Activated CD4-positive, alpha-beta T cell treated with anti-CD3 and anti-CD28 coated beads for 36 hours (primary cell): ENCODE data around the gene COA8. TPM values are rescaled to one million over a fixed set of nuclear protein-coding genes. Genes with fewer than 3 reads are reported as not detected.
"Not testable (repeated sequence)": the region's sequence is repeated elsewhere in the genome, so short reads cannot be mapped to it uniquely, and the experiment has no call there.

Experiments used
- ATAC-seq: fragments of 200-7000 bp; cut with Tn5 transposase; one replicate; pipeline ENCODE4 v1.10.0; 2021; ENCODE audit warnings: mild to moderate bottlenecking, moderate library complexity
- CTCF ChIA-PET: fragments of 350-600 bp; sonication (Branson Sonifier 250); formaldehyde crosslinking; loops from one replicate; lab custom pipeline; 2021; ENCODE audit warnings: antibody characterized with exemption; lab: Charles Lee
- POLR2A ChIA-PET: fragments of 350-600 bp; sonication (Branson Sonifier 250); formaldehyde crosslinking; loops from one replicate; lab custom pipeline; 2021; ENCODE audit warnings: antibody characterized with exemption, inconsistent platforms; lab: Charles Lee
- DNase-seq: peaks from one replicate; pipeline ENCODE4 v3.0.0-alpha.2; 2020
- H3K27ac Mint-ChIP-seq: one replicate; pipeline ENCODE4 v1.8.0; 2021; ENCODE audit warnings: mixed read lengths
- H3K27me3 Mint-ChIP-seq: one replicate; pipeline ENCODE4 v1.8.0; 2021; ENCODE audit warnings: mixed read lengths
- H3K36me3 Mint-ChIP-seq: one replicate; pipeline ENCODE4 v1.8.0; 2021; ENCODE audit warnings: low read depth, mixed read lengths
- H3K4me1 Mint-ChIP-seq: one replicate; pipeline ENCODE4 v1.8.0; 2021; ENCODE audit warnings: mixed read lengths
- H3K4me3 Mint-ChIP-seq: one replicate; pipeline ENCODE4 v1.8.0; 2021; ENCODE audit warnings: mild to moderate bottlenecking, moderate library complexity, mixed read lengths
- H3K9me3 Mint-ChIP-seq: one replicate; pipeline ENCODE4 v1.8.0; 2021; ENCODE audit warnings: low read depth, mixed read lengths
- intact Hi-C, 2 experiments: fragments of 100-400 bp; cut with DNase I in 1 of 2; cut with micrococcal nuclease in 1 of 2; formaldehyde crosslinking; loops; one replicate each; pipeline versions ENCODE4 v1.14.2 to v1.15.1; 2022 to 2024; cut with DNase I, micrococcal nuclease
- total RNA-seq, 2 experiments: library from RNA; stranded (reverse); gene quantifications; one replicate each; pipeline ENCODE4 v1.2.3, GENCODE V29; 2021

Gene COA8
- total RNA-seq, 2 experiments from 2014 or later: 39.6 to 41.7 TPM

- POLR2A ChIA-PET: interaction anchor here (1.0 kb wide), 1 partner anchor 8 kb away, joined by 3 read pairs; the partner anchor contains the start of gene TRMT61A
- no peaks in the 10 kb centered on the region for H3K9me3 Mint-ChIP-seq
- intact Hi-C loops: loop anchor here in 1 of 2 experiments (1.0 to 10.0 kb wide), 3 partner anchors 194 to 446 kb away; partner anchors contain the start of genes XRCC3 and ZFYVE21
- CTCF ChIA-PET: interaction anchor here (0.6 to 1.1 kb wide), 6 partner anchors 8 to 416 kb away, joined by 3 to 6 read pairs (median 3); partner anchors contain the start of gene TRMT61A
- DNase-seq: peak; percentile 74
- H3K4me1 Mint-ChIP-seq: peaks cover 10% of the 10 kb centered on the region
- no peak overlapping the region for H3K27ac Mint-ChIP-seq
- peak overlapping the region; percentile 39 for H3K4me3 Mint-ChIP-seq
- H3K36me3 Mint-ChIP-seq: no peaks in the 10 kb centered on the region
- ATAC-seq: peak; percentile 45
- H3K27me3 Mint-ChIP-seq: peaks cover 12% of the 10 kb centered on the region
Measured at GRCh38 chr14:103520657-103521437, 41.9 kb upstream of the COA8 start.

GRCh38 chr14:103521438-103521950 is 41.3 kb upstream of the COA8 start:
- peaks cover 10% of the 10 kb centered on the region for H3K4me1 Mint-ChIP-seq
- H3K27ac Mint-ChIP-seq: no peak overlapping the region
- ChIA-PET POLR2A (interaction anchor here (0.6 to 1.0 kb wide), 2 partner anchors 8 to 41 kb away, joined by 3 to 5 read pairs; partner anchors contain the start of genes BAG5 and TRMT61A), CTCF (interaction anchor here (1.0 to 1.1 kb wide), 4 partner anchors 7 to 21 kb away, joined by 3 to 6 read pairs (median 4); partner anchors contain the start of gene TRMT61A)
- peak; percentile 8 for ATAC-seq
- peak; percentile 35 for DNase-seq
- intact Hi-C loops: loop anchor here in 1 of 2 experiments (1.0 to 10.0 kb wide), 3 partner anchors 194 to 447 kb away; partner anchors contain the start of genes XRCC3 and ZFYVE21
- no peaks in the 10 kb centered on the region for H3K9me3 Mint-ChIP-seq
- no peaks in the 10 kb centered on the region for H3K36me3 Mint-ChIP-seq
- peaks cover 12% of the 10 kb centered on the region for H3K27me3 Mint-ChIP-seq
- H3K4me3 Mint-ChIP-seq: peak overlapping the region; percentile 39

DNA sequence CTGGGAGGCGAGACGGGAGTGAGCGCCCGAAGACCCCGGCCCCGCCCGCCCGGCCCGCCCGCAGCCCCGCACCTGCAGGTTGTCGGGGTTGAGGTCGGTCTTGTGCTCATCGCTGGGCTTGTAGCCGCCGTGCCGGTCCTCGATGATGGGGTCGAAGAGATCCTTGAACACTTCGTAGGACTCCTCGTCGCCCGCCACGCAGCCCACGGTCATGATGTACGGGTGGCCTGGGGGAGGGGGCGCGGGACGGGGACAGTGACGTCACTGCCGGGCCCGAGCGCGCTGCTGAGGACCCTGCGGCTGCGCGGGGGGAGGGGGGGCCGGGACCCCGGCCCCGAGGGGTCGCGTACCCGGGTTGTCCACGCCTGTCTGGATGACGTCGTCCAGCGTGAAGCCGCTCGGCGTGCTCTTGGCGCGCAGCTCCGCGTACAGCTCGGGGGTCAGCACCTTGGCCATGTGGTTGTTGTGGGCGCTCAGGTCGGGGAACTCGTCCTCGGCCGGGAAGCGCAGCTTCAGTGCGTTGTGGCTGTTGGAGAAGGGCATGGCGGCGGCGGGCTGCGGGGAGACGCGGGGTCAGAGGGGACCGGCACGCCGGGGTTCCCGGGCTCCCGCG is 40.7 kb upstream of the COA8 start:
- Mint-ChIP-seq H3K27ac (no peak overlapping the region), H3K36me3 (no peaks in the 10 kb centered on the region), H3K9me3 (no peaks in the 10 kb centered on the region), H3K27me3 (peaks cover 12% of the 10 kb centered on the region), H3K4me3 (peak overlapping the region; percentile 39), H3K4me1 (peaks cover 10% of the 10 kb centered on the region)
- DNase-seq (peak; percentile 42), ATAC-seq (peak; percentile 11)
- ChIA-PET POLR2A (interaction anchor here (0.6 kb wide), 1 partner anchor 40 kb away, joined by 5 read pairs; the partner anchor contains the start of gene BAG5), CTCF (interaction anchor here (0.6 to 1.1 kb wide), 2 partner anchors 18 to 773 kb away, joined by 3 read pairs; no protein-coding TSS in a partner anchor)
- intact Hi-C loops: loop anchor here in 1 of 2 experiments (1.0 to 10.0 kb wide), 3 partner anchors 193 to 447 kb away; partner anchors contain the start of genes XRCC3 and ZFYVE21

DNA sequence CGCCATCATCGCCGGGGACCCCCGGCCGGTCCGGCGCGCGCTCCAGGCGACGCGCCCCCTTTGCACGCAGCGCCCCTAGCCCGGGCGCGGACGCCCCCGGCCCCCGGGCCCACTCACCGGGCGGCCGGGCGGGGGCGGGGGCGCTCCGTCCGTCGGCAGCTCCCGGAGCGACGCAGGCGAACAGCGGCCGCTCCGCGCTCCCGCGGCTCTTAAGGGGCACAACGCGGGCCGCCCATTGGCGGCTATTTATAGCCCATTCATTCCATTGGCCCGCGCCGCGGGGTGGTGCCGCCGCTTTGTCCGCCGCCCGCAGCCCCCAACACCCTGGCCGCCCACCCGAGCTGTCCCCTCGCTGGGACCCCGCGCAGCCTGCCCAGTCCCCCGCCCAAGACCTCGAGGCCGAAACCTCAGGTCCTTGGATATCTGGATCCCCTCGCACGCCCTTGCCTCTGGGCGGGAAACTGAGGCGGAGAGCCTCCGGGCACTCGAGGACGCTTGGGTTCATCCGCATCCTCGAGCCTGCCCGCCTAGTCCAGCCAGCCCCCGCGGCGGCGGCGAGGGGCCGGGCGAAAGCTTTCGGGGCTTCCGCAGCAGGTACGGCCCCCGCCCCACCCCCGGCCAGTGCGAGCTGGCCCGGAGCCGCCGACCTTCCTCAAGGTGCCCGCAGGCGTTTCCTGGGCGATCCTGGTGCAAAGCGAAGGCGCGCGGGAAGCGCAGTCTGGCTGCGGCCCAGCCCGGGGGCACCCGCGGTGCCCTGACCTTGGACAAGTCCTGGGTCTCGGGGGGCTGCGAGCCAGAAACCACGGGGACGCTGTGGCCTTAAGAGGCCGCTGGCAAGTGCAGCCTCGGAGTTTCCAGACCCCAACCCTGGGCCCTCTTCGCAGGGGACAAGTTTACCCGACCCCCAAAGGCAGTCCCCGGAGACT is 39.8 kb upstream of the COA8 start, which contains the start of gene CKB:
Gene CKB, minus strand, starts transcription at position 182 of the 926 bp plus-strand sequence. CDS start 337 bp downstream, outside the sequence.
- ATAC-seq (no peak), DNase-seq (peak; percentile 51)
- Mint-ChIP-seq H3K27ac (no peak within 1 kb of the TSS), H3K4me1 (peaks cover 17% of the 10 kb centered on the region), H3K4me3 (peak within 1 kb of the TSS; percentile 39), H3K9me3 (no peaks in the 10 kb centered on the region), H3K27me3 (peaks cover 12% of the 10 kb centered on the region), H3K36me3 (no peaks in the 10 kb centered on the region)
- POLR2A ChIA-PET: interaction anchor here (1.0 kb wide), 2 partner anchors 10 to 11 kb away, joined by 3 read pairs; no protein-coding TSS in a partner anchor
- CTCF ChIA-PET: interaction anchor here (0.6 kb wide), 1 partner anchor 772 kb away, joined by 3 read pairs; no protein-coding TSS in a partner anchor
- intact Hi-C loops: loop anchor here in 1 of 2 experiments (10.0 kb wide), 1 partner anchor 448 kb away; no protein-coding TSS in a partner anchor

GRCh38 chr14:103523575-103523954 is 39.2 kb upstream of the COA8 start:
- Mint-ChIP-seq H3K4me1 (peaks cover 22% of the 10 kb centered on the region), H3K9me3 (no peaks in the 10 kb centered on the region), H3K27me3 (peaks cover 12% of the 10 kb centered on the region), H3K4me3 (peak overlapping the region; percentile 3), H3K27ac (no peak overlapping the region), H3K36me3 (no peaks in the 10 kb centered on the region)
- DNase-seq (no peak), ATAC-seq (no peak)
- CTCF ChIA-PET: no interaction called here
- intact Hi-C loops: loop anchor here in 1 of 2 experiments (10.0 kb wide), 1 partner anchor 449 kb away; no protein-coding TSS in a partner anchor
- POLR2A ChIA-PET: interaction anchor here (1.0 kb wide), 2 partner anchors 10 to 11 kb away, joined by 3 read pairs; no protein-coding TSS in a partner anchor

GRCh38 chr14:103524002-103524935 is 38.5 kb upstream of the COA8 start:
- Mint-ChIP-seq H3K27ac (no peak overlapping the region), H3K4me1 (peaks cover 18% of the 10 kb centered on the region), H3K4me3 (peak overlapping the region; percentile 3), H3K27me3 (peaks cover 11% of the 10 kb centered on the region), H3K9me3 (no peaks in the 10 kb centered on the region), H3K36me3 (no peaks in the 10 kb centered on the region)
- ChIA-PET CTCF (no interaction called here), POLR2A (interaction anchor here (1.0 kb wide), 2 partner anchors 9 to 10 kb away, joined by 3 read pairs; no protein-coding TSS in a partner anchor)
- ATAC-seq (no peak), DNase-seq (no peak)
- intact Hi-C loops: loop anchor here in 1 of 2 experiments (10.0 kb wide), 1 partner anchor 449 kb away; no protein-coding TSS in a partner anchor

DNA sequence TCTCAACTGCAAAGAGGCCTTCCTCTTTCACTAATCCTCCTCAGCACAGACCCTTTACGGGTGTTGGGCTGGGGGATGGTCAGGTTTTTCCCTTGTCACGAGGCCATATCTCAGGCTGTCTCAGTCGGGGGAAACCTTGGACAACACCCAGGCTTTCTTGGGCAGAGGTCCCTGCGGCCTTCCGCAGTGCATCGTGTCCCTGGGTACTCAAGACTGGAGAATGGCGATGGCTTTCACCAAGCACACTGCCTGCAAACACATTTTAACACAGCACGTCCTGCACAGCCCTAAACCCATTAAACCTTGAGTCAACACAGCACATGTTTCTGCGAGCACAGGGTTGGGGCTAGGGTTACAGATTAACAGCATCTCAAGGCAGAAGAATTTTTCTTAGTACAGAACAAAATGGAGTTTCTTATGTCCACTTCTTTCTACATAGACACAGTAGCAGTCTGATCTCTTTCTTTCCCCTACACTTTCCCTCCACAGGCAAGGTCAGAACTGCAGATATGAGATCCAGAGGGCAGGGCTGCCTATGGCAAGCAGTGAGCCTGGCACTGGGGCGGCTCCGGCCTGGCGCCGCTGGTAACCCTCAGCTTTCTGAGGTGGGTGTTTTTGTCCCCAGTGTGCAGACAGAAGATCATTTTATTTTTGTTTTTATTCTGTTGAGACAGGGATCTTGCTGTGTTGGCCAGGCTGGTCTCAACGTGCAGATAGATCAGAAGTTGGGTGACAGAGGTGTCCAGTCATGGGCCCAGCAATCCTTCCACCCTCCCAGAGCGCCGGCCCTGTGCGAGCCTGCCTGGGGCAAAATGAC is 37.1 kb upstream of the COA8 start:
- ATAC-seq, DNase-seq, H3K27ac Mint-ChIP-seq, CTCF ChIA-PET, POLR2A ChIA-PET, H3K9me3 Mint-ChIP-seq, H3K4me3 Mint-ChIP-seq, H3K27me3 Mint-ChIP-seq, H3K36me3 Mint-ChIP-seq: not testable (repeated sequence)
- intact Hi-C loops: loop anchor here in 1 of 2 experiments (10.0 kb wide), 1 partner anchor 451 kb away; no protein-coding TSS in a partner anchor
- peaks cover 24% of the 10 kb centered on the region for H3K4me1 Mint-ChIP-seq

GRCh38 chr14:103526247-103526913 is 36.4 kb upstream of the COA8 start:
- intact Hi-C loops: loop anchor here in 1 of 2 experiments (10.0 kb wide), 1 partner anchor 452 kb away; no protein-coding TSS in a partner anchor
- peaks cover 30% of the 10 kb centered on the region for H3K4me1 Mint-ChIP-seq
- no peak for DNase-seq
- H3K36me3 Mint-ChIP-seq: peaks cover 7% of the 10 kb centered on the region
- ATAC-seq: no peak
- no peak overlapping the region for H3K4me3 Mint-ChIP-seq
- H3K27ac Mint-ChIP-seq: no peak overlapping the region
- POLR2A ChIA-PET: no interaction called here
- CTCF ChIA-PET: interaction anchor here (0.6 to 2.6 kb wide), 2 partner anchors 8 to 1224 kb away, joined by 4 to 10 read pairs; no protein-coding TSS in a partner anchor
- no peaks in the 10 kb centered on the region for H3K9me3 Mint-ChIP-seq
- H3K27me3 Mint-ChIP-seq: peaks cover 8% of the 10 kb centered on the region
